Measurements from ENCODE around the gene EDN2.

DNA sequence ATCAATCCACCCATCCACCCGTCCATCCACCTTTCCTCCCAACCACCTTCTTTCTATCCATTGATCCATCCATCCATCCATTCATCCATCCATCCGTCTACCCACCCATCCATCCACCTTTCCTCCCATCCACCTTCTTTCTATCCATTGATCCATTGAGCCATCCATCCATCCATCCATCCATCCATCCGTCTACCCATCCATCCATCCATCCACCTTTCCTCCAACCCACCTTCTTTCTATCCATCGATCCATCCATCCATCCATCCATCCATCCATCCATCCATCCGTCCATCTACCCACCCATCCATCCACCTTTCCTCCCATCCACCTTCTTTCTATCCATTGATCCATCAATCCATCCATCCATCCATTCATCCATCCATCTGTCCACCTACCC, 5.1 kb upstream of the EDN2 start:
- TF ChIP-seq POLR2AphosphoS5 (IDR thresholded peaks at IDR 0.05) (no peak), POLR2A (IDR thresholded peaks at IDR 0.05) (no peak), EP300 (IDR thresholded peaks at IDR 0.05) (no peak)
- TF ChIP-seq, protein P1, sequence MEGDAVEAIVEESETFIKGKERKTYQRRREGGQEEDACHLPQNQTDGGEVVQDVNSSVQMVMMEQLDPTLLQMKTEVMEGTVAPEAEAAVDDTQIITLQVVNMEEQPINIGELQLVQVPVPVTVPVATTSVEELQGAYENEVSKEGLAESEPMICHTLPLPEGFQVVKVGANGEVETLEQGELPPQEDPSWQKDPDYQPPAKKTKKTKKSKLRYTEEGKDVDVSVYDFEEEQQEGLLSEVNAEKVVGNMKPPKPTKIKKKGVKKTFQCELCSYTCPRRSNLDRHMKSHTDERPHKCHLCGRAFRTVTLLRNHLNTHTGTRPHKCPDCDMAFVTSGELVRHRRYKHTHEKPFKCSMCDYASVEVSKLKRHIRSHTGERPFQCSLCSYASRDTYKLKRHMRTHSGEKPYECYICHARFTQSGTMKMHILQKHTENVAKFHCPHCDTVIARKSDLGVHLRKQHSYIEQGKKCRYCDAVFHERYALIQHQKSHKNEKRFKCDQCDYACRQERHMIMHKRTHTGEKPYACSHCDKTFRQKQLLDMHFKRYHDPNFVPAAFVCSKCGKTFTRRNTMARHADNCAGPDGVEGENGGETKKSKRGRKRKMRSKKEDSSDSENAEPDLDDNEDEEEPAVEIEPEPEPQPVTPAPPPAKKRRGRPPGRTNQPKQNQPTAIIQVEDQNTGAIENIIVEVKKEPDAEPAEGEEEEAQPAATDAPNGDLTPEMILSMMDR (IDR thresholded peaks at IDR 0.05): no peak
